GM19324 (cell line): Measurements from ENCODE around the gene VRK3.
"Not testable (repeated sequence)": the region's sequence is repeated elsewhere in the genome, so short reads cannot be mapped to it uniquely, and the experiment has no call there.

Experiments used
- ATAC-seq: cut with Tn5 transposase; IDR thresholded peaks from one replicate; pipeline ENCODE4 v1.9.1; 2021; ENCODE audit warnings: mild to moderate bottlenecking, moderate library complexity; ENCODE audit not compliant: unreplicated experiment, low FRiP score

Gene VRK3

DNA sequence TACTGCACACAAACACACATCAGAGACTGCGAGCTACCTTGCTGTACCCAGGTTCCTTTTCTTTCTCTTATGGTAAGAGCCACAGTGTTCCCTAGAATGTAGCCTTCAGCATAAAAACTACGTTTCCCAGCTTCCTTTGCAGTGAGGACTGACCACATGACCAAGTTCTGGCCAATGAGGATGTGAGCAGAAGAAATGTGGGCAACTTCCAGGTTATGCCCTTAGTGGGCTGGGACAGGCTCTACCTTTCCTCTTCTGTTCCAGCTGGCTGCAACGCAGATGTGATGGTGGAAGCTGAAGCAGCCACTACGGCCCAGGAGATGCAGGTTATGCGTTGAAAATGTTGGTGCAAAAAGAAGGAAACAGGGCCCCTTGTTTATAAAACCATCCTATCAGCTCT is 27.5 kb downstream of the VRK3 start:
- no peak for ATAC-seq

DNA sequence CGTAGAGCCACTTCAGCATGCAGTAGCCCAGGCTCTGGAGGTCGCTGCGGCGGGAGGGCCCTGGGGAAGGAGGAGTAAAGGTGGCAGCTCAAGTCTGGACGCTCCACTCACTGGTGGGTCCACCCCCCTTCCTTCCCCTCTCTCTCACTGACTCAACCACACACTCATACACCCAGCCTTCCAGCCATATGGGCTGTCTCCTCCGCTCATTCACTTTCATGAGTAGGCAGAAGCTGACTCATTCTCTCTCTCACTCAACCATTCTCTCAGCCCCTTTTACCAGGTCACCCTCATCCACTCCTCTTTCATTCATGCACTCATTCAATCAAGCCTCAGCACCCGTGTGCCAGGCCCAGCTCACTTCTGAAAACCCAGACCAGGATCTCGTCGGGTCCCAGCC is 36.7 kb downstream of the VRK3 start:
- no peak for ATAC-seq

DNA sequence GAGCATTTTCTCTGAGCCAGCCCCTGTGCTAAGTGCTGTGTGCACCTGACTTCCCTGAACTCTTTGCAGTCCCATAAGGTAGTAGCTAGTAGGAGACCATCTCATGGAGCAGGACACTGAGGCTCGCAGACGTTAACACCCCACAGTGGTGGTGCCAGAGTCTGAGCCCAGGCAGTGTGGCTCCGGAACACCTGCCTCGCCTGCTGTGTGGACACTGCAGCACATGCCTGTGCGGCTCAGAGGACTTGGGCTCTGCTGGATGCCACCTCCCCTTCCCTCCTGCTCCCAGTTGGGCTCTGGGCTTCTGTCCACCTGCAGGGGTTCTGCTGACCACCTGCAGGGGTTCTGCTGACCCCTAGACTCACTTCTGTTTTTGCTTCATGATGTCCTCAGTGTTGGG is 37.2 kb downstream of the VRK3 start:
- no peak for ATAC-seq

DNA sequence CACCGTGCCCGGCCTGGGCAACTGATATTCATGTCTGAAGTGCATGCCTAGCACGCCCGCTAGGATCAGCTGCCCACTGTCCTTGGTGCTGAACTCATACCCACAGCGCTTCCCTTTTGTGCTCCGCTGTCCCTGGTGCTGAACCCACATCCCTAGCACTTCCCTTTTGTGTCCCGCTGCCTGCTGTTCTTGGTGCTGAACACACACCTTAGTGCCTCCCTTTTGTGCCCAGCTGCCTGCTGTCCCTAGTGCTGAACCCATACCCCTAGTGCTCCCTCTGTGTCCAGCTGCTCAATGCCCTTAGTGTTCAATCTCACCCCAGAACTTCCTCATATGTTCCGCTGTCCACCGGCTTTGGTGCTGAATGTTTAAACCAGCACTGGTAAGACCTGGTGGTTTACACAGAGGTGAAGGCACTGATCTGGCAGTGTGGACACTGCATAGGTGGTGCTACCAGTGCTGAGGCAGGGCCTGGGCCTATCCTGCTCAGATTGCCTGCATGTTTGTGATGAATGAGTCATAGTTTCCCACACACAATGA is 37.9 kb downstream of the VRK3 start:
- peak; percentile 46 for ATAC-seq

- no peak for ATAC-seq
Measured at GRCh38 chr19:49986354-49986753, 38.8 kb downstream of the VRK3 start.

DNA sequence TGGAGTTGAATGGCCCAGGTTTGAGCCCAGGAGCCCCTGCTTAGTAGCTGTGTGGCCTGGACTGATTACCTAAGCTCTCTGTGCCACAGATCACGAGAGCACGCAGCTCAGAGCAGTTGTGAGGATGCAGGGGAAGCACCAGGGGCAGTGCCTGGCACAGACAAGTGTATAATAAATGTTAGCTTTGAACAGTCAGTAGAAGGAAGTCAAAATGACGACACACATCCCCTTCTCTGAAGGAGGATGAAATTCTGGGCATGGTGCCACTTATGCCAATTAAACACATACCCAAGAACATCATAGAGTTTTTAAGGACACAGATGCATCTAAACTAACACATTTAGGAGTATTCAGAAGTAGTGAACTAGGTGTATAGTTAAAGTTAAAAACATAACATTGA is 39.3 kb downstream of the VRK3 start:
- no peak for ATAC-seq

- no peak for ATAC-seq
Measured at GRCh38 chr19:49984491-49984890, 40.7 kb downstream of the VRK3 start.

DNA sequence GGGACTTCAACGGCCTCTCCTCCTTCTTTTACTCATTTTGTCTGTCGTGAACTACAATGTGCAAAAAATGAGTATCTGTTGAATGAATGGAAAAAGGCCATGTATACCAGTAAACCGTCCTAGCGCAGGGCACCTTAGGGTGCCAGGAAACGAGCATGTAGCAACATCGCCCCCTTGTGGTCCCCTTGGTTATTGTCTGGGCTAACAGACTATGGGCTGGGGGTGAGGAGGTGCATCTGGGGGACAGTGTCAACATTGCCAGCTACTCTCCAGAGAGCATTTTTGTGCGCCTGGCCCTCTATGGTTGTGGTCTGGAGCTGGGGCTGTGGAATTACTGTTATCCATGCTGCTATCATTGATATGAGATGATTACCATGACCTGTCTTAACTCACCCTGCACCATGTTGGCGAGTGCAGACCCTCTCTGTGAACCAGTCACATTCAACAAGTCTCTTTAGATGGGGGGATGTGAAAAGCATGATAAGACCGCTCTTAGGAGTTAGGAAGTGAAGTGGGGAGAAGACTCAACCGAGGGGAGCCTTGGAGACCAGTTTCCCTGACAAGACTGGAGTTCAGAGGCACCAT is 41.4 kb downstream of the VRK3 start:
- no peak for ATAC-seq

GRCh38 chr19:49981603-49982593 is 43.3 kb downstream of the VRK3 start:
- no peak for ATAC-seq

GRCh38 chr19:49978324-49978723 is 46.8 kb downstream of the VRK3 start:
- ATAC-seq = no peak

DNA sequence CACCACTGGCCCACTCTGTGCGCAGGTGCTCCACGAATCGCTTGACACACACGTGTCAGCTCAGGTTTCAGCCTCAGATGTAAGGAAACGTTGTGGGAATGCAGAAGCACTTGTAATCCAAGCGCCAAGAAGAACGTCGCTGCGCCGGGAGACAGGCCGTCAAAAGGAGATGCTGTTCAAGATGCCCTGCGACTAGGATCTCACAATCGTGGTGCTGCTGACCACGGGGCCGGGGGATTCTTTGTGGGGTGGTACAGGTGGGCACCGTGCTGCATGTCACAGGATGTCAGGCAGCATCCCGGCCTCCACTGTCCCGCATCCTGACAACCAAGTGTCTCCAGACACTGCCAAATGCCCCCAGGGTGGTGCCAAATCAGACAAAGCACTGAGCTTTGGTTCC is 47.3 kb downstream of the VRK3 start:
- ATAC-seq = no peak

DNA sequence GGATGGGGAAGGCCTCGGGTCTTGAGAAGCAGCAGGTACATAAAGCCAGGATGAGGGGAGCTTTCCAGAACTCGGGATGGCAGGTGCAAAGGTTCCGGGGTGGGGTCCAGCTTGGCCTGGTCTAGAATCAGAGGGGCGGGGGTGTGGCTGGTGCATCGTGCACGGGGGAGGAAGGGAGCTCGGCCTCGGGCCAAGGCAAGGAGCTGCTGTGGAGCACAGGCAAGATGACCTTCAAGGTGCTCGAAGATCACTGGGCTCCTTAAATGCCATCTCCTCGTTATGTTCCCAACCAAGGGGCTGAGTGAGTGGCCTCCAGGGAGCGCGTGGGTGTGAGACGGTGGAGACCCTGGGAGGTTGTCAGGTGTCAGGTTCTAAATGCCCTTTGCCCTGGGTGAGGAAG is 48.1 kb downstream of the VRK3 start:
- no peak for ATAC-seq

GRCh38 chr19:49976496-49976895 is 48.7 kb downstream of the VRK3 start:
- no peak for ATAC-seq

GRCh38 chr19:49975051-49975450 is 50.1 kb downstream of the VRK3 start:
- ATAC-seq = no peak

DNA sequence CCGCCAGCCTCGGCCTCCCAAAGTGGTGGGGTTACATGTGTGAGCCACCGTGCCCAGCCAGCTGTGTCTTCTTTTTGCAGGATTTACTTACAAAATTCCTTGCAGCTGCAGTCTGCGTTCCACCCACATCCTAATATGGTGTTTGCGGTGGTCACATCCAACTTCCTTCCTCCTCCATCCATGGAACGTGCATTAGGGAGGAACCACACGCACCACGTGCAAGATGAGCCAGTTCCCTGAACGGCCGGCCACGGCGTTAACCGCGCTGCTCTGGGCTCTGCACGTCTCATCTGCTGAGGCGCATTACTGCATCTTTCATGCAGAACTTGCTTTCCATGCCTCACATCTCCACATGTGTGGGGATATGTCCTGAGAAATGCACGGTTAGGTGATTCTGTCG is 51.2 kb downstream of the VRK3 start:
- ATAC-seq = no peak

- ATAC-seq = no peak
Measured at GRCh38 chr19:49972841-49973240, 52.3 kb downstream of the VRK3 start.

DNA sequence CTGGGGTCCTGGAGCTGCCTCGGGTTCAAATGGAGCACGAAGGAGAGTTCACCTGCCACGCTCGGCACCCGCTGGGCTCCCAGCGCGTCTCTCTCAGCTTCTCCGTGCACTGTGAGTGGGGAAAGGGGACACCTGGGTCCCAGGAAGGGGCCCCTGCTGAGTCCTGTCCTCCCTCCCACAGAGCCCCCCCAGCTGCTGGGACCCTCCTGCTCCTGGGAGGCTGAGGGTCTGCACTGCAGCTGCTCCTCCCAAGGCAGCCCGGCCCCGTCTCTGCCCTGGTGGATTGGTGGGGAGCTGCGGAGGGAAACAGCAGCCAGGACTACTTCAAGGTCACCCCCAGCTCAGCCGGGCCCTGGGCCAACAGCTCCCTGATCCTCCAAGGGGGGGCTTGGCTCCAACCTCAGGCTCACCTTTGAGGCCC is 53.2 kb downstream of the VRK3 start:
- ATAC-seq = no peak

- not testable (repeated sequence) for ATAC-seq
Measured at GRCh38 chr19:49969355-49969754, 55.8 kb downstream of the VRK3 start.

DNA sequence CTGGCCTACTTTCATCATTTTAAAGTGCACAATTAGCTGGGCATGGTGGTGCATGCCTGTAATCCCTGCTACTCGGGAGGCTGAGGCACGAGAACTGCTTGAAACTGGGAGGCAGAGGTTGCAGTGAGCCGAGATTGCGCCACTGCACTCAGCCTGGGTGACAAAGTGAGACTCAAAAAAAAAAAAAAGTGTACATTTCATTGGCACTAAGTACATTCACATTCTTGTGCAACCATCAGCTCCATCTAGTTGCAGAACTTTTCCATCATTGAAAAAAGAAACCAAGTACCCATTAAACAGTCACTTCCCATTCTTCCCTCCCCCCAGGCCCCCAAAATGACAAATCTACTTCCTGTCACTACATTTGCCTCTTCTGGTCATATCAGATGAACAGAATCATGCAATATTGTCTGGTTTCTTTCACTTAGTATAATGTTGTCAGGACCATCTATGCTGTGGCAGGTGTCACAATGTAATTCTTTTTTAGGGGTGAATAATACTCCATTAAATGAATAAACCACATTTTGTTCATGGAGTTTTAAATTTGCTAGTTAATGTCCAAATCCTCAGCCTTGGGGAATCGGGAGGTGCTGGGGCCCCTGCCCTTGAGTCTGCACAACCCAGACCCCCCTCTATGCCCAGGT is 56.8 kb downstream of the VRK3 start:
- ATAC-seq = no peak

- not testable (repeated sequence) for ATAC-seq
Measured at GRCh38 chr19:49960980-49961379, 64.2 kb downstream of the VRK3 start, which contains the start of gene SIGLEC11. Gene SIGLEC11 (minus strand): TSS chr19:49961172. CDS start chr19:49961081, 91 bp downstream.

DNA sequence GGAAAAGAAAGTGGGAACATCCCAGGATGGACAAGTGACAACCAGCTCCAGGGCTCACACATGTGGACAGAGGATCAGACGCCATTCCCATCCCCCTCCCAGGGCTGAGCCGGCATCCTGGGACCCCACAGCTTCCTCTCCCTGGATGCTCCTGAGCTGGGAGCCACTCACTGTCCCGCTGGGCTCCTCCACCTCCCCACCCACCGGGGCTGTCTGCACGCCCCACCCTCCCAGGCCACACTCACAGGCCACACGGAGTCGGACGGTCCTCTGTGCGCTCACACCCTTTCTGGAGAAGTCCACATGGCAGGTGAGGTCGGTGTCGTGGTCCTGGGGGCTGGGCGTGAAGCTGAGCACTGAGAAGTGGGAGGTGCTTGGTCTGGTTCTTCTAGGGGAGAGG is 65.3 kb downstream of the VRK3 start:
- ATAC-seq = not testable (repeated sequence)
